Measurements from ENCODE around the gene PCAT6. TPM values are rescaled to one million over a fixed set of nuclear protein-coding genes. Genes with fewer than 3 reads are reported as not detected.
"Not testable (repeated sequence)": the region's sequence is repeated elsewhere in the genome, so short reads cannot be mapped to it uniquely, and the experiment has no call there.

The PCAT6 gene
- total RNA-seq, 1 donor from 2014 or later, result 5.6 TPM

GRCh38 chr1:202825748-202826147 lies 15.0 kb downstream of the PCAT6 start:
- TF ChIP-seq, protein P1, sequence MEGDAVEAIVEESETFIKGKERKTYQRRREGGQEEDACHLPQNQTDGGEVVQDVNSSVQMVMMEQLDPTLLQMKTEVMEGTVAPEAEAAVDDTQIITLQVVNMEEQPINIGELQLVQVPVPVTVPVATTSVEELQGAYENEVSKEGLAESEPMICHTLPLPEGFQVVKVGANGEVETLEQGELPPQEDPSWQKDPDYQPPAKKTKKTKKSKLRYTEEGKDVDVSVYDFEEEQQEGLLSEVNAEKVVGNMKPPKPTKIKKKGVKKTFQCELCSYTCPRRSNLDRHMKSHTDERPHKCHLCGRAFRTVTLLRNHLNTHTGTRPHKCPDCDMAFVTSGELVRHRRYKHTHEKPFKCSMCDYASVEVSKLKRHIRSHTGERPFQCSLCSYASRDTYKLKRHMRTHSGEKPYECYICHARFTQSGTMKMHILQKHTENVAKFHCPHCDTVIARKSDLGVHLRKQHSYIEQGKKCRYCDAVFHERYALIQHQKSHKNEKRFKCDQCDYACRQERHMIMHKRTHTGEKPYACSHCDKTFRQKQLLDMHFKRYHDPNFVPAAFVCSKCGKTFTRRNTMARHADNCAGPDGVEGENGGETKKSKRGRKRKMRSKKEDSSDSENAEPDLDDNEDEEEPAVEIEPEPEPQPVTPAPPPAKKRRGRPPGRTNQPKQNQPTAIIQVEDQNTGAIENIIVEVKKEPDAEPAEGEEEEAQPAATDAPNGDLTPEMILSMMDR (IDR thresholded peaks at IDR 0.05; ENCODE audit: unreplicated experiment), result no peak
- H3K27ac Mint-ChIP-seq, result no peak overlapping the region
- no peak overlapping the region for H3K4me3 Mint-ChIP-seq (ENCODE audit: low read depth)
- H3K36me3 Mint-ChIP-seq (ENCODE audit: insufficient read depth), result no peaks in the 10 kb centered on the region
- peaks cover 2% of the 10 kb centered on the region for H3K4me1 Mint-ChIP-seq (ENCODE audit: low read depth)
- peaks cover 10% of the 10 kb centered on the region for H3K27me3 Mint-ChIP-seq
- no peak for DNase-seq (ENCODE audit: low spot score, unreplicated experiment)
- no peaks in the 10 kb centered on the region for H3K9me3 Mint-ChIP-seq (ENCODE audit: low read depth)

GRCh38 chr1:202829223-202829622 lies 18.5 kb downstream of the PCAT6 start:
- not testable (repeated sequence) for H3K4me1 Mint-ChIP-seq (ENCODE audit: low read depth); H3K9me3 Mint-ChIP-seq (ENCODE audit: low read depth); DNase-seq (ENCODE audit: low spot score, unreplicated experiment); H3K4me3 Mint-ChIP-seq (ENCODE audit: low read depth); H3K27me3 Mint-ChIP-seq; H3K27ac Mint-ChIP-seq; H3K36me3 Mint-ChIP-seq (ENCODE audit: insufficient read depth)

- DNase-seq (ENCODE audit: low spot score, unreplicated experiment), result no peak
- H3K36me3 Mint-ChIP-seq (ENCODE audit: insufficient read depth), result no peaks in the 10 kb centered on the region
- no peak overlapping the region for H3K27ac Mint-ChIP-seq
- no peaks in the 10 kb centered on the region for H3K9me3 Mint-ChIP-seq (ENCODE audit: low read depth)
- H3K4me3 Mint-ChIP-seq (ENCODE audit: low read depth), result no peak overlapping the region
- H3K4me1 Mint-ChIP-seq (ENCODE audit: low read depth), result no peaks in the 10 kb centered on the region
- peaks cover 3% of the 10 kb centered on the region for H3K27me3 Mint-ChIP-seq
- TF ChIP-seq, protein P1 (IDR thresholded peaks at IDR 0.05; ENCODE audit: unreplicated experiment), result no peak
Measured at GRCh38 chr1:202831906-202832305, 21.2 kb downstream of the PCAT6 start.

DNA sequence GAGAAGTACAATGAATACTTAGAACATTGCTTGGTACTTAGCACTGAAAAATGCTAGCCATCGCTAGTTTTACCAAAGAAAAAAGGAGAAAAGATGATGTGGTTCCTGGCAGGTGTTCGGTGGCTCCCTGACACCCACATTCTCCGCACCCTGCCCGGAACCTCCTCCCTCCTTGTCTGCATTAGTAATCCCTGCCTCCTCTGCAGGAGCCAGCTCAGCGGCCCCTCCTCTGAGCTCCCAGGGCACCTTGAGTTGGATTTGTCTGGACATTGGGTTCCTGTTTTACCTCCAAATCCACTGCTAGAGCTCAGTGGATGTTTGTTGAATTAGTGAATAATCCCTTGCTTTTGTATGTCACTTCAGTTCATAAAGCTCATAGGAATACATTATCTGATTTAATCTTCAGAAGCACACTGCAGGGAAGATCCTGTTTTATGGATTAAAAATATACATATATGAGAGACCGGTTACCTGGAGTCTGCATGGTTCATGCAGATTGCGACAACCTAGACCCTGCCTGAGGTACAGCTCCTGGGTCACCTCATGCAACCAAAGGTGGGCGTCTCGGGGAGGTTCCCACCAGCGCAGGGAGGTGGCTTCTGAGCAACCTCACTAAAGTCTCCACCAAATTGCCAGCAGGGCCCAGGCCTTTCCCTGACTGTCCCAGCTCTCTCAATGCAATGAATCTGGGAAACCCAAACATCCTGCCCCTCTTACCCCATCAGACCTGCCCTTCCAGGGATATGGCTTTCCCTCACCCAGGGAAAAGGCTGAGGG lies 24.2 kb downstream of the PCAT6 start:
- TF ChIP-seq, protein P1 (IDR thresholded peaks at IDR 0.05; ENCODE audit: unreplicated experiment), result no peak
- Mint-ChIP-seq H3K4me3 (ENCODE audit: low read depth) (no peak overlapping the region), H3K27ac (no peak overlapping the region), H3K9me3 (ENCODE audit: low read depth) (no peaks in the 10 kb centered on the region), H3K4me1 (ENCODE audit: low read depth) (no peaks in the 10 kb centered on the region), H3K36me3 (ENCODE audit: insufficient read depth) (no peaks in the 10 kb centered on the region), H3K27me3 (peaks cover 9% of the 10 kb centered on the region)
- DNase-seq (ENCODE audit: low spot score, unreplicated experiment), result no peak

DNA sequence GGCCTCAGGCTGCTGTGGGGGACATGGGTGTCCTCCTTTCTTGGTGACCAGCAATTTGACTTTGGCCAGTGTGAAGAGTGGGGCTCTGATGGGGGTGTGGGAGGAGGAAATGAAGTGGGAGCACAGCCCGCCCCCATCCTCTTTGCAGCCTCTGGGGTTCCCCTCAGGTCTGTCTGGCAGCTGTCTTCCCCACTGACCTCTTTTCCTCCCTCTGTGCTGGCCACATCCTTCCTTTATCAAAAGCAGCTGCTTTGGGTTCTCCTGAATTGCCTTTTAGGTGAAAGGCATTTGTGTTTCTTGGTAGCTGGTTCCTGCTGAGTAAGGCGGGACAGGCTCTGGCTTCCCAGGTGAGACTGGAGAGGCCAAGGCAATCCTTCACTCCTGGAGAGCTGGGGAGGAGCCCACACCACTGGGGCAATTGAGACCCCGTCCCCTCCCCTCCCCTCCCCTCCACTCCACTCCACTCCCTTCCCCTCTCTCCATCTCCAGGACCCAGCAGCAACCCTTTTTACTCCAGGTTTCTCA lies 24.9 kb downstream of the PCAT6 start:
- no peak overlapping the region for H3K27ac Mint-ChIP-seq
- H3K27me3 Mint-ChIP-seq, result peaks cover 9% of the 10 kb centered on the region
- TF ChIP-seq, protein P1 (IDR thresholded peaks at IDR 0.05; ENCODE audit: unreplicated experiment), result no peak
- H3K36me3 Mint-ChIP-seq (ENCODE audit: insufficient read depth), result no peaks in the 10 kb centered on the region
- no peaks in the 10 kb centered on the region for H3K4me1 Mint-ChIP-seq (ENCODE audit: low read depth)
- H3K4me3 Mint-ChIP-seq (ENCODE audit: low read depth), result no peak overlapping the region
- H3K9me3 Mint-ChIP-seq (ENCODE audit: low read depth), result no peaks in the 10 kb centered on the region
- no peak for DNase-seq (ENCODE audit: low spot score, unreplicated experiment)
